MM.1S (cell line): Measurements from ENCODE around the gene RNASEH1.

Source experiments
- DNase-seq: peaks from one replicate; pipeline ENCODE4 v3.0.0-alpha.2; 2015
- H2AFZ ChIP-seq: fragments of 300-600 bp; sonication (generic); 2 replicates; pipeline ENCODE4 v1.6.0; 2016; ENCODE audit warnings: antibody characterized with exemption, low read length
- H3F3A ChIP-seq: fragments of 300-600 bp; sonication (generic); 2 replicates; pipeline ENCODE4 v1.6.1; 2016; ENCODE audit warnings: mild to moderate bottlenecking, antibody characterized with exemption, low read length, moderate library complexity, mixed read lengths; ENCODE audit not compliant: insufficient read depth
- H3K27ac ChIP-seq: fragments of 300-600 bp; sonication (generic); 2 replicates; pipeline ENCODE4 v1.5.1; 2016; ENCODE audit warnings: mild to moderate bottlenecking, low read length
- H3K27me3 ChIP-seq: fragments of 300-600 bp; sonication (generic); replicated peaks from 2 replicates; pipeline ENCODE4 v1.6.0; 2016; ENCODE audit warnings: low read length; ENCODE audit not compliant: insufficient read depth
- H3K36me3 ChIP-seq: fragments of 300-600 bp; sonication (generic); replicated peaks from 2 replicates; pipeline ENCODE4 v1.6.1; 2016; ENCODE audit warnings: mild to moderate bottlenecking, low read length, mixed read lengths; ENCODE audit not compliant: insufficient read depth
- H3K4me1 ChIP-seq: fragments of 300-600 bp; sonication (generic); 2 replicates; pipeline ENCODE4 v1.6.1; 2016; ENCODE audit warnings: low read length, mixed read lengths
- H3K4me2 ChIP-seq: fragments of 300-600 bp; sonication (generic); 2 replicates; pipeline ENCODE4 v1.6.0; 2016; ENCODE audit warnings: low read depth, low read length
- H3K4me3 ChIP-seq: fragments of 300-600 bp; sonication (generic); 2 replicates; pipeline ENCODE4 v1.5.1; 2016; ENCODE audit warnings: low read length, mixed read lengths
- H3K79me2 ChIP-seq: fragments of 300-600 bp; sonication (generic); 2 replicates; pipeline ENCODE4 v1.6.1; 2016; ENCODE audit warnings: mixed run types, low read length, mixed read lengths
- H3K9ac ChIP-seq: fragments of 300-600 bp; sonication (generic); 2 replicates; pipeline ENCODE4 v1.6.1; 2016; ENCODE audit warnings: low read length, mixed read lengths
- H3K9me2 ChIP-seq: fragments of 300-600 bp; sonication (generic); replicated peaks from 2 replicates; pipeline ENCODE4 v1.6.1; 2016; ENCODE audit warnings: mild to moderate bottlenecking, low read length, mixed read lengths; ENCODE audit not compliant: insufficient read depth
- H3K9me3 ChIP-seq: fragments of 300-600 bp; sonication (generic); replicated peaks from 2 replicates; pipeline ENCODE4 v1.6.1; 2016; ENCODE audit warnings: mild to moderate bottlenecking, low read length, mixed read lengths; ENCODE audit not compliant: insufficient read depth
- H4K20me1 ChIP-seq: fragments of 300-600 bp; sonication (generic); 2 replicates; pipeline ENCODE4 v1.6.1; 2016; ENCODE audit warnings: mild to moderate bottlenecking, low read length, moderate library complexity, mixed read lengths; ENCODE audit not compliant: insufficient read depth
- EZH2 ChIP-seq: fragments of 300-600 bp; sonication (generic); optimal IDR thresholded peaks from 2 replicates; pipeline ENCODE3; 2017; ENCODE audit warnings: low read depth, mild to moderate bottlenecking, antibody characterized with exemption, low read length, mixed read lengths
- EZH2phosphoT487 ChIP-seq: fragments of 300-600 bp; sonication (generic); IDR thresholded peaks from 2 replicates; pipeline ENCODE4 v1.6.1; 2018; ENCODE audit warnings: antibody characterized with exemption, low read length
- TF ChIP-seq, protein P1 (sequence below): fragments of 300-600 bp; sonication (generic); IDR thresholded peaks from 2 replicates; pipeline ENCODE4 v1.5.1; 2016; ENCODE audit warnings: antibody characterized with exemption, low read length, mixed read lengths

Gene RNASEH1

DNA sequence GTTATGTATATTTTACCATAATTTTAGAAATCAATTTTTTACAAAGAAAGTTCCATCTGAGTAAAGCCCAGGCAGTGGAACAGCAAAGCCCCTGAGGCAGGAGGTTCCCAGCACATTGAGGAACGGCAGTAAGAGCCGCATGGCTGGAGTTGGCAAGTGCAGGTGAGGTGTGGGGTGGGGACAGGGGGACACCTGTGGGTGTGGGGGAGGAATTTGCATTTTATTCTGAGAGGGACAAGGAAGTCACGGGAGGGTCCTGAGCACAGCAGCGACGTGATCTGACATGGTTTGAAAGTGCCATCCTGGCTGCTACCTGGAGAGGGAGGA is 22.7 kb downstream of the RNASEH1 start:
- DNase-seq: no peak
- H3K27ac ChIP-seq: no peak overlapping the region
- no peaks in the 10 kb centered on the region for H3K9me3 ChIP-seq
- no peaks in the 10 kb centered on the region for H3K27me3 ChIP-seq
- H3K9me2 ChIP-seq: no peaks in the 10 kb centered on the region
- H3K4me3 ChIP-seq: no peak overlapping the region
- TF ChIP-seq EZH2 (no peak), EZH2phosphoT487 (no peak)
- TF ChIP-seq, protein P1, sequence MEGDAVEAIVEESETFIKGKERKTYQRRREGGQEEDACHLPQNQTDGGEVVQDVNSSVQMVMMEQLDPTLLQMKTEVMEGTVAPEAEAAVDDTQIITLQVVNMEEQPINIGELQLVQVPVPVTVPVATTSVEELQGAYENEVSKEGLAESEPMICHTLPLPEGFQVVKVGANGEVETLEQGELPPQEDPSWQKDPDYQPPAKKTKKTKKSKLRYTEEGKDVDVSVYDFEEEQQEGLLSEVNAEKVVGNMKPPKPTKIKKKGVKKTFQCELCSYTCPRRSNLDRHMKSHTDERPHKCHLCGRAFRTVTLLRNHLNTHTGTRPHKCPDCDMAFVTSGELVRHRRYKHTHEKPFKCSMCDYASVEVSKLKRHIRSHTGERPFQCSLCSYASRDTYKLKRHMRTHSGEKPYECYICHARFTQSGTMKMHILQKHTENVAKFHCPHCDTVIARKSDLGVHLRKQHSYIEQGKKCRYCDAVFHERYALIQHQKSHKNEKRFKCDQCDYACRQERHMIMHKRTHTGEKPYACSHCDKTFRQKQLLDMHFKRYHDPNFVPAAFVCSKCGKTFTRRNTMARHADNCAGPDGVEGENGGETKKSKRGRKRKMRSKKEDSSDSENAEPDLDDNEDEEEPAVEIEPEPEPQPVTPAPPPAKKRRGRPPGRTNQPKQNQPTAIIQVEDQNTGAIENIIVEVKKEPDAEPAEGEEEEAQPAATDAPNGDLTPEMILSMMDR: no peak
- H3K4me2 ChIP-seq: no peak overlapping the region
- H3K4me1 ChIP-seq: no peaks in the 10 kb centered on the region
- H3K36me3 ChIP-seq: no peaks in the 10 kb centered on the region
- H2AFZ ChIP-seq: no peak overlapping the region
- no peaks in the 10 kb centered on the region for H4K20me1 ChIP-seq
- no peaks in the 10 kb centered on the region for H3K79me2 ChIP-seq
- H3K9ac ChIP-seq: no peak overlapping the region
- no peaks in the 10 kb centered on the region for H3F3A ChIP-seq

DNA sequence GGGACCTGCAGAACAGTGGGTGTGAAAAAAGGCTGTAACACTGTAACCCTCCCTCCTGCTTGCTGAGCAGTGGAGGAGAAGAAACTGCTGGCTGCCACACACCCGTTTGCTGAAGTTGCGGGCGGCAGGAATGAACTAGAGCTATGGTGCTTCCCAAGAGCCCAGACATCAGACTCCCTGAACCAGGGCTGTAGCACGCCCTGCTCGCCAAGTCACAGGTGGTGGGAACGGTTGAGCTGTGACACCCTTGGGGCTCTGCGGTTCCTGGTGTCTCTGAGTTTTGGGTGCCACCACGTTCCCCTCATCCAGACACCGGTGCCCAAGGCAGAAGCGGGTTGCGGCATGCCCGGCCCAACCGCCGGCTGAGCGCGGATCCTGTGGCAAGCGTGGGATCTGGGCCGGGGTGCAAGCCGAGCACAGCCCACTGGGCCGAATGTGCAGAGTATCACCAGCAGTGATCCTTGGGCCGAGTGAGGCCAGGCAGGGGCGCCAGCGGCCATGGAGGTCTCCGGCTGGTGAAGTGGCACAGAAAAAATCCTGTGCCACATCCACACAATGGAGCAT is 23.8 kb downstream of the RNASEH1 start:
- Histone ChIP-seq H3F3A (no peaks in the 10 kb centered on the region), H3K9me3 (no peaks in the 10 kb centered on the region), H3K4me1 (no peaks in the 10 kb centered on the region), H3K27me3 (no peaks in the 10 kb centered on the region), H3K4me2 (no peak overlapping the region), H2AFZ (no peak overlapping the region), H3K79me2 (no peaks in the 10 kb centered on the region), H3K36me3 (no peaks in the 10 kb centered on the region), H3K27ac (no peak overlapping the region), H3K9me2 (no peaks in the 10 kb centered on the region), H4K20me1 (no peaks in the 10 kb centered on the region), H3K4me3 (no peak overlapping the region), H3K9ac (no peak overlapping the region)
- no peak for DNase-seq
- TF ChIP-seq, protein P1: no peak
- TF ChIP-seq EZH2 (no peak), EZH2phosphoT487 (no peak)

DNA sequence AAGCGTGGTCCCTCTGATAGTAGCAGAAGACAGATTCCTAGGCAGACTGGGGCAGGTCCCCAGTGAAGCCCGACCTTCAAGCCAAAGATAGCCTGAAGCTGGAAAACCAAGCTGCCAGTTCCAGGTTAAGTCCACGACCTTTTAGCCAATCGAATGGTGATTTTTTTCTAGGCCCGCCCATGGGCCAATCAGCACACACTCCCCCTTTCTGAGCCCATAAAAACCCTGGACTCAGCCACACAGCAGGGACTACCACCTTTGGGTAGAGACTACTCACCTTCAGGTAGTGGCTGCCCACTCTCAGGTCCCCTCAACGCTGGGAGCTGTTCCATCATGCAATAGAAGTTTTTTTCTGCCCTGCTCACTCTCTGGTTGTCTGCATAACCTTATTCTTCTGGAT is 24.3 kb downstream of the RNASEH1 start:
- no peaks in the 10 kb centered on the region for H3K36me3 ChIP-seq
- no peaks in the 10 kb centered on the region for H4K20me1 ChIP-seq
- H3K9ac ChIP-seq: no peak overlapping the region
- no peaks in the 10 kb centered on the region for H3K9me2 ChIP-seq
- H2AFZ ChIP-seq: no peak overlapping the region
- no peaks in the 10 kb centered on the region for H3K27me3 ChIP-seq
- no peaks in the 10 kb centered on the region for H3K4me1 ChIP-seq
- H3K4me2 ChIP-seq: no peak overlapping the region
- DNase-seq: no peak
- no peak overlapping the region for H3K4me3 ChIP-seq
- no peak overlapping the region for H3K27ac ChIP-seq
- H3K79me2 ChIP-seq: no peaks in the 10 kb centered on the region
- no peaks in the 10 kb centered on the region for H3F3A ChIP-seq
- TF ChIP-seq EZH2phosphoT487 (no peak), EZH2 (no peak)
- TF ChIP-seq, protein P1: no peak
- H3K9me3 ChIP-seq: no peaks in the 10 kb centered on the region

DNA sequence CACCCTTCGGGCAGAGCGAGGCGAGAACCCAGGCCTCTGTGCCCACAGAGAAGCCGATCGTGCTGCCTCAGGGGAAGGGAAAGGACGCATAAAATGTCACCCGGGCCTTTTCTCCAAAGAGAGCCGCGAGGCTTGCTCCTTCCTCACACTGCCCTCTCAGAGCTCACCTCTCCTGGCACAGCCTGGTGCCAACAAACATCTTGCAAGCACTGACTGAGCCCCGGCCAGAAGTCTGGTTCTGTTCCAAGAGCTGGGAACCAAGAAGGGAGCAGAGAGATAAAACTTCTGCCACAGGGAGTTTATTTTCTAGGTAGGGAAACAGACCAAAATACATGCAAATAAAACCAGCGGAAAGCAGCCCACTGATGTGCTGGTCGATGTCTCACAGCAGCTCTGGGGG is 25.2 kb downstream of the RNASEH1 start:
- Histone ChIP-seq H3K79me2 (no peaks in the 10 kb centered on the region), H3K4me2 (no peak overlapping the region), H3K36me3 (no peaks in the 10 kb centered on the region), H4K20me1 (no peaks in the 10 kb centered on the region), H3K27ac (no peak overlapping the region), H3K9me3 (no peaks in the 10 kb centered on the region), H3K9ac (no peak overlapping the region), H3K27me3 (no peaks in the 10 kb centered on the region), H2AFZ (no peak overlapping the region), H3K9me2 (no peaks in the 10 kb centered on the region), H3K4me3 (no peak overlapping the region), H3K4me1 (no peaks in the 10 kb centered on the region), H3F3A (no peaks in the 10 kb centered on the region)
- TF ChIP-seq, protein P1: no peak
- TF ChIP-seq EZH2 (no peak), EZH2phosphoT487 (no peak)
- no peak for DNase-seq
